Mucosa of descending colon (tissue), 3 donors: ENCODE results near the gene PLB1. TPM values are rescaled to one million over a fixed set of nuclear protein-coding genes. Genes with fewer than 3 reads are reported as not detected.

Experiments
- ATAC-seq: fragments of 200-7000 bp; cut with Tn5 transposase; one replicate; pipeline ENCODE4 v1.9.1; 2020; ENCODE audit warnings: mild to moderate bottlenecking, moderate library complexity
- DNase-seq, 3 donors: peaks; one replicate each; pipeline ENCODE4 v3.0.0-alpha.2; 2020
- H3K36me3 ChIP-seq: fragments of 200-600 bp; one replicate; pipeline ENCODE4 v1.8.0; 2021; ENCODE audit warnings: low read depth, mild to moderate bottlenecking
- H3K4me1 ChIP-seq: fragments of 200-600 bp; one replicate; pipeline ENCODE4 v1.8.0; 2021; ENCODE audit warnings: low read depth, mild to moderate bottlenecking
- H3K4me3 ChIP-seq: fragments of 200-600 bp; one replicate; pipeline ENCODE4 v1.8.0; 2021; ENCODE audit warnings: mild to moderate bottlenecking
- H3K9me3 ChIP-seq: fragments of 200-600 bp; one replicate; pipeline ENCODE4 v1.8.0; 2021; ENCODE audit warnings: mild to moderate bottlenecking
- CTCF ChIP-seq: fragments of 200-600 bp; IDR thresholded peaks from one replicate; pipeline ENCODE4 v1.8.0; 2022; ENCODE audit warnings: antibody characterized with exemption, mild to moderate bottlenecking
- intact Hi-C, 2 donors: fragments of 100-400 bp; cut with DNase I in 1 of 2; cut with micrococcal nuclease in 1 of 2; formaldehyde crosslinking; loops; one replicate each; pipeline versions ENCODE4 v1.11.0 to v1.11.1; 2022; cut with DNase I, micrococcal nuclease
- total RNA-seq, 3 donors: library from RNA; stranded (reverse); fragmentation: NEBNext Ultra II Directional in 2 of 3; extraction: Animal tissue kit (Norgen Biotek cat#: 25700) in 2 of 3; gene quantifications; one replicate each; pipeline versions ENCODE4 v1.2.1 to v1.2.4, GENCODE V29; 2021 to 2023
- donor health status: DM: no; HTN: no; CAD: no; lungs with moderate emphysema.
- donor health status: DM: no; HTN: no; CAD: no.
- donor health status: DM: no; HTN: yes; CAD: no.

Gene PLB1
- total RNA-seq, 3 donors from 2014 or later, result 2.4 to 4.9 (median 3.6) TPM

- intact Hi-C loops, result no loop called here
- DNase-seq (peak in 1 of 3 donors; percentile 14), ATAC-seq (no peak)
- H3K36me3 ChIP-seq, result no peaks in the 10 kb centered on the region
- no peak overlapping the region for H3K4me3 ChIP-seq
- H3K4me1 ChIP-seq, result peaks cover 20% of the 10 kb centered on the region
- no peak for TF ChIP-seq CTCF
- H3K9me3 ChIP-seq, result no peaks in the 10 kb centered on the region
Measured at GRCh38 chr2:28648671-28649395, 153.0 kb downstream of the PLB1 start.

GRCh38 chr2:28649481-28650265 lies 153.8 kb downstream of the PLB1 start:
- Histone ChIP-seq H3K4me3 (no peak overlapping the region), H3K36me3 (no peaks in the 10 kb centered on the region), H3K9me3 (no peaks in the 10 kb centered on the region), H3K4me1 (peaks cover 25% of the 10 kb centered on the region)
- peak in 1 of 3 donors; percentile 31 for DNase-seq
- TF ChIP-seq CTCF, result no peak
- intact Hi-C loops, result no loop called here
- peak; percentile 73 for ATAC-seq

DNA sequence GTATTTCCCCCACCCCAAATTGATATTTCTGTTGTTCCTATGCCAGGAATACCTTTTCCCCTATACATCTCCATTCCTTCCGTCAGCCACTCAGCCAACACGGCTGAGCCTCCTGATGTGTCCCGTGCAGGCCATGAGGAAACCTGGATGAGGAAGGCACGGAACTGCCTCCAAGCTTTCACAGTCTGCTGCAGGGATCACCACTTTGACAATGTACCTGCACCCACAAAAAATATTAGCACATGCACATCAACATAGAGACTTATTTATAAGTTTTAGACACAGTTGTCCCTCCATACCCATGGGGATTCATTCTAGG lies 154.4 kb downstream of the PLB1 start:
- Histone ChIP-seq H3K36me3 (no peaks in the 10 kb centered on the region), H3K4me3 (no peak overlapping the region), H3K4me1 (peaks cover 30% of the 10 kb centered on the region), H3K9me3 (no peaks in the 10 kb centered on the region)
- ATAC-seq (no peak), DNase-seq (no peak)
- intact Hi-C loops, result no loop called here
- TF ChIP-seq CTCF, result no peak

GRCh38 chr2:28652217-28652616 lies 156.4 kb downstream of the PLB1 start:
- no peak overlapping the region for H3K4me3 ChIP-seq
- peaks cover 34% of the 10 kb centered on the region for H3K4me1 ChIP-seq
- no peaks in the 10 kb centered on the region for H3K9me3 ChIP-seq
- ATAC-seq (no peak), DNase-seq (no peak)
- intact Hi-C loops, result no loop called here
- H3K36me3 ChIP-seq, result no peaks in the 10 kb centered on the region
- TF ChIP-seq CTCF, result no peak

GRCh38 chr2:28653892-28654662 lies 158.2 kb downstream of the PLB1 start:
- Histone ChIP-seq H3K9me3 (no peaks in the 10 kb centered on the region), H3K4me1 (peaks cover 32% of the 10 kb centered on the region), H3K36me3 (no peaks in the 10 kb centered on the region), H3K4me3 (no peak overlapping the region)
- no peak for ATAC-seq
- DNase-seq, result no peak
- no peak for TF ChIP-seq CTCF
- intact Hi-C loops, result no loop called here
